HL-60 (cell line): ENCODE results near the gene IFFO2.

Source experiments
- CTCF ChIP-seq: IDR thresholded peaks from one replicate; pipeline ENCODE4 v1.5.1; 2011; ENCODE audit warnings: low read length, control low read depth, inconsistent platforms; ENCODE audit not compliant: insufficient read depth
- POLR2AphosphoS5 ChIP-seq: IDR thresholded peaks from 2 replicates; pipeline ENCODE4 v1.6.1; 2012; ENCODE audit warnings: low read depth

GRCh38 chr1:18870957-18871356, 85.5 kb downstream of the IFFO2 start:
- TF ChIP-seq CTCF (no peak), POLR2AphosphoS5 (no peak)
